CD1c-positive myeloid dendritic cell (primary cell): ENCODE data around the gene AKAP11.

ENCODE experiments used
- DNase-seq: peaks from one replicate; pipeline ENCODE4 v3.0.0-alpha.2; 2016; ENCODE audit errors: extremely low spot score

Gene AKAP11

GRCh38 chr13:42274386-42275097 lies 2.6 kb downstream of the AKAP11 start:
- DNase-seq = no peak

GRCh38 chr13:42275098-42275471 lies 3.1 kb downstream of the AKAP11 start:
- peak; percentile 91 for DNase-seq

GRCh38 chr13:42275506-42275905 lies 3.6 kb downstream of the AKAP11 start:
- DNase-seq = peak; percentile 16

GRCh38 chr13:42276683-42277082 lies 4.7 kb downstream of the AKAP11 start:
- DNase-seq = no peak

GRCh38 chr13:42277618-42278276 lies 5.8 kb downstream of the AKAP11 start:
- no peak for DNase-seq

- DNase-seq = peak; percentile 72
Observed at GRCh38 chr13:42279080-42279479, 7.1 kb downstream of the AKAP11 start.

GRCh38 chr13:42279986-42280385 lies 8.0 kb downstream of the AKAP11 start:
- DNase-seq = no peak

- no peak for DNase-seq
Observed at GRCh38 chr13:42280537-42280936, 8.6 kb downstream of the AKAP11 start.

GRCh38 chr13:42283574-42283973 lies 11.6 kb downstream of the AKAP11 start:
- no peak for DNase-seq

GRCh38 chr13:42284068-42284467 lies 12.1 kb downstream of the AKAP11 start:
- no peak for DNase-seq

GRCh38 chr13:42298392-42298791 lies 26.4 kb downstream of the AKAP11 start:
- DNase-seq = no peak

GRCh38 chr13:42305503-42305902 lies 33.6 kb downstream of the AKAP11 start:
- no peak for DNase-seq

- DNase-seq = no peak
Observed at GRCh38 chr13:42307461-42307860, 35.5 kb downstream of the AKAP11 start.

- DNase-seq = no peak
Observed at GRCh38 chr13:42312817-42313431, 41.0 kb downstream of the AKAP11 start.

GRCh38 chr13:42318570-42318969 lies 46.6 kb downstream of the AKAP11 start:
- no peak for DNase-seq

- no peak for DNase-seq
Observed at GRCh38 chr13:42320375-42320787, 48.4 kb downstream of the AKAP11 start.

GRCh38 chr13:42322806-42323205 lies 50.9 kb downstream of the AKAP11 start:
- no peak for DNase-seq

- no peak for DNase-seq
Observed at GRCh38 chr13:42324704-42325103, 52.8 kb downstream of the AKAP11 start.

- no peak for DNase-seq
Observed at GRCh38 chr13:42327725-42328124, 55.8 kb downstream of the AKAP11 start.

GRCh38 chr13:42328672-42329071 lies 56.7 kb downstream of the AKAP11 start:
- peak; percentile 31 for DNase-seq

GRCh38 chr13:42329239-42329638 lies 57.3 kb downstream of the AKAP11 start:
- DNase-seq = no peak

- DNase-seq = no peak
Observed at GRCh38 chr13:42331009-42331408, 59.1 kb downstream of the AKAP11 start.
